CD4-positive, alpha-beta T cell treated with Interferon alpha-2 for 1 hour (primary cell): Measurements from ENCODE around the gene PLCD3.
A peak's percentile ranks its signal among the peaks of the same experiment; 100 is the strongest.

ENCODE experiments used
- DNase-seq, 2 donors: peaks; one replicate each; pipeline ENCODE4 v3.0.0-alpha.2; 2020 to 2022

PLCD3 gene

DNA sequence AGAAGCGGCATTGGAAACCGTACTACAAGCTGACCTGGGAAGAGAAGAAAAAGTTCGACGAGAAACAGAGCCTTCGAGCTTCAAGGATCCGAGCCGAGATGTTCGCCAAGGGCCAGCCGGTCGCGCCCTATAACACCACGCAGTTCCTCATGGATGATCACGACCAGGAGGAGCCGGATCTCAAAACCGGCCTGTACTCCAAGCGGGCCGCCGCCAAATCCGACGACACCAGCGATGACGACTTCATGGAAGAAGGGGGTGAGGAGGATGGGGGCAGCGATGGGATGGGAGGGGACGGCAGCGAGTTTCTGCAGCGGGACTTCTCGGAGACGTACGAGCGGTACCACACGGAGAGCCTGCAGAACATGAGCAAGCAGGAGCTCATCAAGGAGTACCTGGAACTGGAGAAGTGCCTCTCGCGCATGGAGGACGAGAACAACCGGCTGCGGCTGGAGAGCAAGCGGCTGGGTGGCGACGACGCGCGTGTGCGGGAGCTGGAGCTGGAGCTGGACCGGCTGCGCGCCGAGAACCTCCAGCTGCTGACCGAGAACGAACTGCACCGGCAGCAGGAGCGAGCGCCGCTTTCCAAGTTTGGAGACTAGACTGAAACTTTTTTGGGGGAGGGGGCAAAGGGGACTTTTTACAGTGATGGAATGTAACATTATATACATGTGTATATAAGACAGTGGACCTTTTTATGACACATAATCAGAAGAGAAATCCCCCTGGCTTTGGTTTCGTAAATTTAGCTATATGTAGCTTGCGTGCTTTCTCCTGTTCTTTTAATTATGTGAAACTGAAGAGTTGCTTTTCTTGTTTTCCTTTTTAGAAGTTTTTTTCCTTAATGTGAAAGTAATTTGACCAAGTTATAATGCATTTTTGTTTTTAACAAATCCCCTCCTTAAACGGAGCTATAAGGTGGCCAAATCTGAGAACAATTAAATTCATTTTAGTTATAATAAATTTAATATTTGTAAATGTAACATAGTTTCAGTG, 17.7 kb upstream of the PLCD3 start:
- peak in 1 of 2 donors; percentile 48 for DNase-seq

DNA sequence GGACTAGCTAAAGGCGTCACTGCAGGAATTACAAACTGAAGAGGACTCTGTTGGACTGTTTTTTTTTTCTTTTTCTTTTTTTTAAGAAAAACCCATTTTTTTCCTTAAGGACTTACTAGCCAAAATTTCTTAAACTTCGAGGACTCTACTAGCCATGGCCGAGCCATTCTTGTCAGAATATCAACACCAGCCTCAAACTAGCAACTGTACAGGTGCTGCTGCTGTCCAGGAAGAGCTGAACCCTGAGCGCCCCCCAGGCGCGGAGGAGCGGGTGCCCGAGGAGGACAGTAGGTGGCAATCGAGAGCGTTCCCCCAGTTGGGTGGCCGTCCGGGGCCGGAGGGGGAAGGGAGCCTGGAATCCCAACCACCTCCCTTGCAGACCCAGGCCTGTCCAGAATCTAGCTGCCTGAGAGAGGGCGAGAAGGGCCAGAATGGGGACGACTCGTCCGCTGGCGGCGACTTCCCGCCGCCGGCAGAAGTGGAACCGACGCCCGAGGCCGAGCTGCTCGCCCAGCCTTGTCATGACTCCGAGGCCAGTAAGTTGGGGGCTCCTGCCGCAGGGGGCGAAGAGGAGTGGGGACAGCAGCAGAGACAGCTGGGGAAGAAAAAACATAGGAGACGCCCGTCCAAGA, 16.8 kb upstream of the PLCD3 start:
- DNase-seq, result peak; percentile 74 to 80

DNA sequence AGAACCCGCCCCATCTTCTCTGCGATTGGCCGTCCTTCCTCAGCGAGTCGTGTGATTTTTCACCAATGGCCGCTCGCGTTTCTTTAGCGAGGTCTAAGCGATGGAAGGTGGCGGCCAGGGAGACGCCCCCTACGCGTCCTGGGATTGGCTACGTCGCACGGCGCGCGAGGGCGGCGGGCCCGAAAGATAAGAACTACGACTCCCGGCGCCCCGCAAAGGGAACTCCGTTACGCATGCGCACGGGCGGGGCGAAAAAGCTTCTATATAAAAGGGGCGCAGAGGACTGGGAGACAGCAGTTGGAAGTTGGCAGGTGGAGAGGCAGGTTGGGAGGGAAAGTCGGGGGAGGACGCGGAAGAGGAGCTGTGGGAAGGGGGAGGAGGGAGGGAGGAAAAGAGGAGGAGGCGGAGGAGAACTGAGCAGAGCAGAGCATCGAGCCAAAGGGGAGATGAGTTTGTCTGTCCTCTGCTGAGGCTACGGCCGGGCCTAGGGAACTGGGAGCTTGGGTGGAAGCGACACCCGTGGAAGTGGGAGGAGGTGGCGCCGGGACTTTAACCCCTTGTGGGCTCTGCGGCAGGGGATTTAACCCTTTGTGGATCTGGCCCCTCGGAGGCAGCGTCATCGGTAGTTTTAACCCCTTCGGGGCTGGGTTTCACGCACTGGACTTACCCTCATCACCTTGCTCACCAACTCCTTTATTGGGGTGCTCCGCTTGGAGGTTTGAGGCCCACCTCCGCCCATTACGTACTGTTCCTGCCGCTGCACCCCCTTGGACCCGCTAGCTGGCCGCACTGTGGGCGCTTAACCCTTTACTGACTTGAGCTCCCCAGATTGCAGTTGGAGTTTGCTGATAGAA, 16.1 kb upstream of the PLCD3 start, which contains the start of gene HEXIM1:
HEXIM1 (plus strand) TSS at position 293 of the 854 bp plus-strand sequence. CDS start 716 bp downstream, outside the sequence.
- DNase-seq, result peak; percentile 99 to 100

DNA sequence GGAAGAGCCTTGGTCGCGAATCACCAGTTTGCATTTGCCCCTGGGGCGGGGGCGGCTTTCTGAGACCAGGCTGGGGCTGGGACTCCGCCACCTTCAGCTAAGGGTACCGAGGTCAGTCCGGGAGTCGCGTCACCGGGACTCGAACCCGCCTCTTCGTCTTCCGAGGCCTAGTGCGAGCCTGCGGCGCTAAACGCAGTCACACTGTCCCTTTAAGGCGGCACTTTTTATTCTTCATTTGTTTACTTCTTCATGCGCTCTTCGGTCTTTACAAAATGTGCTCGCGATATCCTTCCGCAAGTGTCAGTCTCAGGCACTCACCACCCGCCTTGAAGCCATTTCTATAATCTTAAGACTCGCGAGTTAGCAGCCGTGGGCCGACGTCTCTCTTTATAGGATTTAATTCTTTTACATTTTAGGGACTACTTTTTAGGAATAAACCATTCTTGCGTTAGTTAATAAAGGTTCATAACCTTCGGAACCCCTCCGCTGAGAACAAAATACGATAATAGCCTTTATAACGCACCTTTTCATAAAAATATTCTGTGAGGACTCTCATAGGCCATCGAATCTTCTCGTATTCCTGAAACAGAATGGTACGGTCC, 15.4 kb upstream of the PLCD3 start:
- DNase-seq, result peak; percentile 86 to 90

DNA sequence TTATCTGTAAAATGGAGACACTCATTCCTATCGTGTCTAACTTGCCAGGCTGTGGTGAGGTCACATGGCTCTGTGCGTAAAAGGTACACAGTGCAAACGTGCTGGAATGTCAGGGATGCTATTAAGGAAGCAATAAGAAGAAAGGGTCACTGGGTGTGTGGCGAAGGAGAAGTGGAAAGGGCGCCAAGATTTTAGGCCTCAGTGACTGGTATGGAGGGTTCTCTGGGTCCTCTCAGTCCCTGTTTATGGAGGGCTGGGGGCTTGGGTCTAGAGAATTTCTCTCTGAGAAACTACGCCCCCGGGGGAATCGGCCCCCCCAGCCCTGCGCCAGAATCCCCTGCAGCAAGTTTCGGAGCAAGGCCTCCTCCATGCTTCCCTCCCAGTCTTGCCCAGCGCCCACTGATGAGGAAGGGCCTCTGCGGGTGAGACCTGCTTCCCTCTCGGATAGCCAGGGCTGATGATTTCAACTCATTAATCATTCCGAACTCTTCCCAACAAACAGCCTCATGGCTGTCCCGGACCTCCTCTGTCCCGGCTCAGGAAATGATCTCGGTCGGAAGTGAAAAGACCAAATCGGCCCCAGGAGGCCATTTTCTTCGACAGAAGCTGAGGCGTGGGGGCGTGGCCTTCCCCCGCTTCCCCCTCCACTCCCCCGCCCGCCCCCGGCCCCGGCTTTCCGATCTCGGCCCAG, 14.7 kb upstream of the PLCD3 start:
- no peak for DNase-seq

DNA sequence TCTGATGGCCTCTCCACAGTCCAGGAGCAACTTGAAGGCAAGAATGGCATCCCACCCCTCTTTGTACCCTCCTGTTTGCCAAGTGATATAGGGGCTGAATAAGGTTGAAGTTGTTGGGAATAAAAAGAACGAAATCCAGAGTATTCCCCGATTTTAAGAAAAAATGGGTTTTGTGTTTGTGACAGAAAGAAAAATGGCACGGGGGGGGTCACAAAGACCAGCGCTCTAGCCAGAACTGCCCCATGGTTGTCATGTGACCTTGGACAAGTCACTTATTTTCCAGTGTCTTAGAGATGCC, 14.2 kb upstream of the PLCD3 start:
- no peak for DNase-seq

DNA sequence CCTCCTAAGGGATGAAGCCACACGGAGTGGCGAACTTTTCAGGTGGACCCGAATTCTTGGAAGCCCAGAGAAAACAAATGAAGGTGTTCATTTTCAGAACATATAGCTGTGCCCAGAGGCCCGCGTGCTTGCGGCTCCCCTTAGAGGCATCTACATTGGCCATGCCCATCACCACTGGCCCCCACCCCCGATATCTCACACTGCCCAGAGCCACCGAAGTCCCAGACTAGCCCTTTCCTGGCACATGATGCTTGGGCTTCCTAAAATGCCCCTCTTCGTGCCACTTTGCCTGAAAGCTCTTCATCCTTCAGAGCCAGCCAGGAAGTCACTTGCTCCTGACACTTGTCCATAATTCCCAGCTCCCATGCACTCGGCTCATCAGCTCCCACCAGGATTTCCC, 13.9 kb upstream of the PLCD3 start:
- no peak for DNase-seq

DNA sequence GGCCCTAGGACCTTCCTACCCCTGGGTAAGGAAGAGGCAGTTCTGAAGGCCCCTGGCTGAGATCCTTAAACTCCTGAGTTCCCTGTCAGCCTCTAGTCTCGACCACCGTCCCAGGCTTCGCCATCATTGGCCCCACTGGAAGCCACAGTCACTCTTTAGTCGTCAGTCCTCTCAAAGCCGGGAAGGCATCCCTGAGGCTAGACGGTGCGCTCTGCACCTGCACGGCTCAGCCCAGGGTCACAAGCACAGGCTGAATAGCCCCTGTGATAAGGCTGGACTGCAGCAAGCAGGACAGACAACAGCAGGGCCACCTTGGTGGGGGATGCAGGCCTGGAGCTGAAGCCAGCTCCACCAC, 12.7 kb upstream of the PLCD3 start:
- no peak for DNase-seq

DNA sequence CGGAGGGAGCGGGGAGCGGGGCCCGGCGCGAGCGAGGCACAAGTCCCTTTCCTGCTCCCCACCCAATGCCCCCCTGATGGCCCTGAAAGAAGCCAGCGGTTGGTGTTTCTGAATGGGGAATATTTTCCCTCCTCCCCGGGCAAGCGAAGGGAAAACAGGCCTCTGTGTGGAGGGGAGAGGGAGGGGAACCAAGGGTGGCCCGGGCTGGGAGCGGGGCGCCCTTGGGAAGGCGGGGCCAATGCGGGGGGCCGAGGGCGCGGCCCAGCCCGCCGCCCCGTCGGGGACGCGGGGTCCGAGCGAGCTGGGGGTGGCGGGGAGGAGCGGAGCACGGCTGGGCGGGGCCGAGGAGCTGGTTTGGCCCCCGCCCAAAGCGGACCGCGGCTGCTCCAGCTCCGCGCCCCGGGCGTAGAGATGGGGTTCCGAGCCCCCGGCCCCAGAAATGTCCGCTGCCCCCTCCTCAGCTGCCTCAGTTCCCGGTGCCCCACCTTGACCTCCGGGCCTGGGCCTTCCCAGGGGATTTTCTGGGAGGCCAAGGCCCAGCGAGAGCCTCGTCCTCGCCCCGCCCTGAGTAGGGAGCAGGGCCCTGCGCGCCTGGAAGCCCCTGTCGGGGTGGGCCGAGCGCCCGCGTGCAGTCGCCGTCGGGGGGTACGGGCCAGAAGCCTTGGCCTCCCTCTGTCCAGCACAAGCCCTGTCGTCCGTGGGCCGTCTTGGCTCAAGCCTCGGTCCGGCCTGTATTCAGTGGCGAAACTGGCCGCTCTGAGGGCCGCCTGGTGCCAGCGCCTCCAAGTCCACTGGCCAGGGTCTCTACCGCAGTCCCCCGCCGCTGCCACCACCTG, 12.1 kb upstream of the PLCD3 start:
- peak in 1 of 2 donors; percentile 32 for DNase-seq

DNA sequence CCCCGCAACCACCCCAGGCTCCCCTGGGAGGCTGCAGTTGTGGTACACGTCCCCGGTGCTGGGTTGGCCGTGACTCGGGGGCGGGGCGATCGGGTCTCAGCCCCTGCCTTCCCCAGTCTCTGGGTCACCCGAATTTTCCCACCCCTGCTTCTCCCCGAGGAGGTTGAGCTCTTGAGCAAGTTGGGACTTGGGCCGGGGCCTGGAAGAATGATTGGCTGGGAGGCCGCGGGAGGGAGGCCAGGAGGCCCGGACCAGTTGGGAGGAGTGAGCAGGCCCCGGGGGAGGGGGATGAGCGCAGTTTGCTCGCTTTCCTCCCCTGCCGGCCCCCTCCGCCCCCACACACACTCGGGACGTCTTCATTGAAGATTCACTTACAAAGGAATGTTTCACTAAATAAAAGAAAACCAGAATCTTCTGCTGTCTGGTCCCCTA, 11.5 kb upstream of the PLCD3 start:
- peak in 1 of 2 donors; percentile 42 for DNase-seq

DNA sequence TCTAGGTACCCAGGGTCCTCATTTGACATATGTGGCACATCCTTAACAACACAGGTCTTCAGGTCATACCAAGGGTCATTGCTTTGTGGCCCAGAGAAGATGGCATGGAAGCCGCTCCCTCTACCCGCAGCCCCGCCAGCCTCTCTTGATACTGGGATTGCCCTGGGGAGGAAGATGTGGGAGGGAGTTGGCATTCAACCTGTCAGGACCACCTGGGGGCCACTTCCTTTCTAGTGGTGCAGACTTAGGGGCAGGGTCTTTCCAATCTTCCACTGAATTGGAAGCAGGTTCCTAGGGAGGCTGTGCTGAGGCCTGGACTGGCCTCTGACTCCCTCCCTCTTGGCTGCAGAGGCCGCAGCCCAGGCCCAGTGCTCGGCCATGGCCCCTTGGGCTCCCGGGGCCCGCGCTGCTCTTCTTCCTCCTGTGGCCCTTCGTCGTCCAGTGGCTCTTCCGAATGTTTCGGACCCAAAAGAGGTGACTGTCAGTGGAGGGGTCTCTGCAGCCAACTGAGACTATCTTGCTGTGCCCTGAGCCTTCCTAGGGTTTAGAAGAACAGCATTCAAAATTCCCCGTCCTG, 10.9 kb upstream of the PLCD3 start:
- DNase-seq, result no peak

DNA sequence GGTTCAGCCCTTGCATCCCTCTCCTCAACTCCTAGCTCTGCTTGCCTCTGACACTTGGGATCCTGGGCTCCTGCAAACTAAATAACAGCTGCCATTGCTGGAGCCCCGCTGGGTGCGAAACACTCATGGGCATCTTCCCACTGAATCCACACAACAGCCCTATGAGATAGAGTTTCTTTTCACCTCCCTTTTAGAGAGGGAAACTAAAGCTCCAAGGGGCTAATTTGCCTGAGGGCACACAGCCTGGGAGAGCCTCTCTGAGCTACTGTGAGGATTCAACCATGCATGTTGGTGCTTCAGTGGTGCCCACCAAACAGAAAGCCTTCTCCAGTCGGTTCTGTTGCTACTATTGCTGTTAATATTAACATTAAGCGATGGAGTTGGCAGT, 7.2 kb upstream of the PLCD3 start:
- DNase-seq, result no peak

DNA sequence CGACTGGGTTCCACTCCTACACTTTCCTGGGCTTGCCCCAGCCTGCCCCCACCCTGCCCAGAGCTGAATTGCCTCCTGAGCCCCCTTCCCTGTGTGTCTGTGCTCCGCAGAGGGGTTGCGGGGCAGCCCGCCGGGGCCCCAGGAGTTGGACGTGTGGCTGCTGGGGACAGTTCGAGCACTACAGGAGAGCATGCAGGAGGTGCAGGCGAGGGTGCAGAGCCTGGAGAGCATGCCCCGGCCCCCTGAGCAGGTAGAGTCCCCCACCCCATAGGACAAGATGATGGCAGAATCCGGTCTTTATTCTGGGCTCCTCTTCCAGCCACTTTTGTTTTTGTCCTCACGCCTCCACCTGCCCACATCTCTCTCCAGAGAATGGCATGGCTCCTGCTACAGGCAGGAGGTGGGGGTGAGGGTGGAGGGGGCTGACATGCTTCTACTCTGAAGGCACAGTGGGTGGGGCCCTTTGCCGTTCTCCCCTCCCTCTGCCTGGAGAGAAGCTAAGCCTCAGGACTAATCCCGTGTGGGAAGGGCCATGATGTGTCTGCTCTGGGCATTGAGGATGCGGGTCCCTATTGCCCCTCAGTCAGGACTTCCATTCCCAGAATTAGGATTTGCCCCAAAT, 6.7 kb upstream of the PLCD3 start:
- DNase-seq, result no peak

DNA sequence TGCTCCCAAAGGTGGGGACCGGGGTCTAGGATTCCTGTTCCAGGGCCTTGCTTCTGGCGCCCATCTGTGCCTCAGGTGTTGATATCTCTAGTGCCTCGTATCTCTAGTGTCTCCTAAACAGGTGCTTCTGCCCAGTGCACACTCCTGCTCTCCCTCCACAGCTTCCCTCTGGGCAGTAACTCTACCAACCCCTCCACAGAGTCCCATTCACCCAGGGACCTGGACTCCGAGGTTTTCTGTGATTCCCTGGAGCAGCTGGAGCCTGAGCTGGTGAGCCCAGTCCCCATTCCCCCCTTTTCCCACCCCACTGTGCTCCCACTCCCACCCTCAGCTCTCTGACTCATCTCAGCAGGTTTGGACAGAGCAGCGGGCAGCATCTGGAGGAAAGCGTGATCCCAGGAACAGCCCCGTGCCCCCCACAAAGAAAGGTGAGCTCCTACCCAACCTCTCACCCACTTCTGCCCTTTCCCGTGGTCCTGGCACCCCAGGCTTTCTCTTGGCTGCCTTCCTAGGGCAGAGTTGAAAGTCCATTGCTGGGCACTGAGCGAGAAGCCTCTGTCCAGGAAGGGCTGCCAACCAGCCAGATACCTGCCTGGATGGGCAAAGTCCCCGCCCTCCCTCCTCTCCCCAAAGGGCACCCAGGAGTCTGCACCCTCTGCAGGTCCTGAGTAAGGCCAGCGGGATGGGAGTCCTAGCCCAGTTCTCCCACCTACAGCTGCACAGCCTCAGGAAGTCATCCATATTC, 5.4 kb upstream of the PLCD3 start:
- DNase-seq, result no peak

DNA sequence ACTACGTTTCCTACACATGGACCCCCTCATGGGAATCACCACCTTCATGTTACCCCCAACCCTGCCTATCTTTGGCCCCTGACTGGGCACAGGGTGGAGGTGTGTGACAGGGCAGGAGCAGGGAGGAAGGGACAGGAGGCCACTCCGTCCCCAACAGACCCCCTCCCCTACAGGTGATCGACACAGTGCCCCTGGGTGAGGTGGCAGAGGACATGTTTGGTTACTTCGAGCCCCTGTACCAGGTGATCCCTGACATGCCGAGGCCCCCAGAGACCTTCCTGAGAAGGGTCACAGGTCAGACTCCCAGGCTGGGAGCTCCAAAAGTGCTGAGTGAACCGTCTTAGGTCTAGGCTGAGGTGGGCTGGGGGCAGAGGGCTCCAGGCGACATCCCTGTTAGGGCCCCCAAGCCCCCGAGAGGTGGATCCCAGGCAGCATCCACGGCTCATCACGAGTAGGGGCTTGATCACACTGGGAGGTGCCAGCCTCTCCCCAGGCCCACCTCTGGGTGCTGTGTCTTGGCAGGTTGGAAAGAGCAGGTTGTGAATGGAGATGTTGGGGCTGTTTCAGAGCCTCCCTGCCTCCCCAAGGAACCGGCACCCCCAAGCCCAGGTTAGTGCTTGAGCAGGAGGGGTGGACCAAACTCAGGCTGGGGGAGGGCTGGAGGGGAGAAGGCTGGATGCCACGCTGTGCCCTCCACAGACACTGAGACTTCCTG, 4.7 kb upstream of the PLCD3 start:
- no peak for DNase-seq

DNA sequence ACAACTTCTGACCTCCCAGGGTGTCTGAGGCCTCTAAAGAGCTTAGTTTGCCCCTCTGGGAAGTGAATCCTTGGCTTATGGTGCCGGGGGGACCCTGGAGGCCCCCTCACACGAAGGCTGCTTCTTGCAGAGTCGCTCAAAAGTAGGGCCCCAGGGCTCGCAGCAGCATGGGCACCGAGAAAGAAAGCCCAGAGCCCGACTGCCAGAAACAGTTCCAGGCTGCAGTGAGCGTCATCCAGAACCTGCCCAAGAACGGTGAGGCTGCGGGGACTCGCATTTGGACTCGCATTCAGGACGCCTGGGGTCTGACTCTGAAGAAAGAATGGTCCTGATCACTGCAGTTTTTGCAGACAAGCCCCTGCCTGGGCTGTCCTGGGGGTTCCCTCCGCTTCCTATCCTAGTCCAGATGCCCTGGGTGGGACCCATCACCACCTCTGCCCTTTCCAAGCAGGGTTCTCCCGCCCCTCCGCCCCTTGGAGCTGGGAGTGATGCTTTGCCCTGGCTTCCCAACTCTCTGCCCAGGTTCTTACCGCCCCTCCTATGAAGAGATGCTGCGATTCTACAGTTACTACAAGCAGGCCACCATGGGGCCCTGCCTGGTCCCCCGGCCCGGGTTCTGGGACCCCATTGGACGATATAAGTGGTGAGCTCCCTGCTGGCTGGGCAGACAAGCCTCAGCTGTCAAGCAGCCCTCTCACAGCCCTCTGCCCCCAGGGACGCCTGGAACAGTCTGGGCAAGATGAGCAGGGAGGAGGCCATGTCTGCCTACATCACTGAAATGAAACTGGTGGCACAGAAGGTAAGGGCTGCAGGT, 3.9 kb upstream of the PLCD3 start:
- no peak for DNase-seq

DNA sequence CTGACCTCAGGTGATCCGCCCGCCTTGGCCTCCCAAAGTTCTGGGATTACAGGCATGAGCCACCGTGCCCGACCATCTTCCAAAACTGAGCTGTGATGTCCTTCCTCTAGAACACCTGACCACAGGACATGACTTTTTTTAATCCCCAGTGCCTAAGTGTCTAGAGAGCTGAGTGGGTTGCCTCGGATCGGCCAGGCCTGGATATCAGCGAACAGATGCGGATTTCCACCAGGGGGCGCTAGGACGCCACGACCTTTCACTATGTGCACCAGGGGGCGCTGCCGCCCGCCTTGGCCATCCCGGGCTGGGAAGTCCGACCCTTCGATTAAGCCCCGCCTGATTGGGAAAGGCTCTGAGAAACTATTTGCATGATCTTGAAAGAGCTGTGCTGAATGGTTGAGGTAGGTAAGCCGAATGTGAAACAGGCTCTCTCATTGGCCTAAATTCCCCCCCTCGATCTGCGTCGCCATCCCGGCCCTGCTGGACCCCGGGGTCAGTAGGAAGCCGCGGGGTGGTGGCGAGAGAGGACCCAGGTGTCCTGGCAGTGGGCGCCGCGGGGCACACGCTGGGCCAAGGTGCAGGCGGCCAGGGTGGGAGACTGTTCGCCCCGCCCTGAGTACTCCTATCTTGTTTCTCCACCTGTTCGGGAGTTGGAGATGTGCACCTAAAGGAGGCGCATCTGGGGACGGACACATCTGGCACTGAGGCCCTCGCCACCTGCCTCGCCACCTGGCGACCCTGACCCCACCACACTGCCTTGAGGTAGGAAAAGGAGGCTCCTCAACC, 3.1 kb upstream of the PLCD3 start, which contains the start of gene ACBD4:
ACBD4 (plus strand) TSS at position 496 of the 786 bp plus-strand sequence. CDS start 458 bp downstream, outside the sequence.
- peak; percentile 96 to 98 for DNase-seq
